Stimulated activated CD4-positive, alpha-beta T cell treated with anti-CD3 and anti-CD28 coated beads, Interleukin-1b, Interleukin-23, amount 100 ng/mL, for 48 hours (primary cell): ENCODE results near the gene VPS26B.
"Not testable (repeated sequence)": the region's sequence is repeated elsewhere in the genome, so short reads cannot be mapped to it uniquely, and the experiment has no call there.

Experiments
- DNase-seq: peaks from one replicate; pipeline ENCODE4 v3.0.0-alpha.2; 2020

The VPS26B gene

GRCh38 chr11:134223836-134224709, at the start of gene VPS26B, which contains the start of gene NCAPD3:
VPS26B (plus strand) TSS chr11:134224671; CDS start chr11:134225123, 452 bp downstream.
NCAPD3 (minus strand) TSS chr11:134223967; CDS start chr11:134223926, 41 bp downstream.
- DNase-seq = peak; percentile 96

- no peak for DNase-seq
Observed at GRCh38 chr11:134176284-134176683, 48.2 kb upstream of the VPS26B start.

GRCh38 chr11:134178032-134178674, 46.3 kb upstream of the VPS26B start:
- DNase-seq = no peak

GRCh38 chr11:134181707-134182106, 42.8 kb upstream of the VPS26B start:
- no peak for DNase-seq

- not testable (repeated sequence) for DNase-seq
Observed at GRCh38 chr11:134188092-134188491, 36.4 kb upstream of the VPS26B start.

DNA sequence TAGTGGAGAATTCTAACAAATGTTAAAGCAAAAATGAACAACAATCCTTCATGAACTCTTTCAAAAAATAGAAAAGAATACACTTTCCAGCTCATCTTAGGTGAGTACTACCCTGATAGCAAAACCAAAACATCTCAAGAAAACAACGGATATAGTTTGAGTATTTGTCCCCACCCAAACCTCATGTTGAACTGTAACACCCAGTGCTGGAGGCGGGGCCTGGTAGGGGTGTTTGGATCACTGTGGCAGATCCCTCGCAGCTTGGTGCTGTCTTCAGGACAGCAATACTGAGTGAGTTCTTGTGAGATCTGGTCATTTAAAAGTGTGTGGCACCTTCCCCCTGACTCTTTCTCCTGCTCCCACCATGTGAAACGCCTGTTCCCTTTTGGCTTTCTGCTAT, 27.7 kb upstream of the VPS26B start:
- DNase-seq = no peak

DNA sequence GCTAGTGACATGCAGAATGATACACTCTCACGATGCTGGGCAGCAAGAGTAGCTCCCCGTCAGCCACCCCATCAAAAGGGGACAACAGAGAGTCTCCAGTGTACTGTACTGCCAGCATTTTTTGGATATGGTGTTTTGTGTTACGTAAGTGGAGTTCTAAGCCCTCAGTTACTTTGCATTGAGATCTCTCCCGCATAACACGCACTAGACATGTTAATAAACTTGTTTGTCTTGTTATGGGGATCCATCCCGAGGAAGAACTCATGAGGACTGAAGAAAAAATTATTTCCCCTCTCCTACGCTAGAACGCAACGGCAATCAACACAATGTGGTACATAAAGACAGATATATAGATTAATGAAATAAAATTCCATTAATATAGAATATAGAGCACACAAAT, 24.9 kb upstream of the VPS26B start:
- DNase-seq = no peak

DNA sequence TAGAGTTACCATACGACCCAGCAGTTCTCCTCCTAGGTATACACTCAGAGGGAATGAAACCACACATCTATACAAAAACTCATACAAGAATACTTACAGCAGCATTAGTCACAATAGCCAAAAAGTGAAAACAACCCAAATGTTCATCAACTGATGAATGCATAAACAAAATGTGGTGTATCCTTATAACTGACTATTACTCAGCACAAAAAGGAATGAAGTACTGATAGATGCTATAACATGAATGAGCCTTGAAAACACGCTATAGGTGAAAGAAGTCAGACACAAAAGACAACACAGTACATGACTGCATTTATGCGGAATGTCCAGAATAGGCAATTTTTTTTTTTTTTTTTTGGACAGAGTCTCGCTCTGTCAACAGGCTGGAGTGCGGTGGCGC, 23.8 kb upstream of the VPS26B start:
- no peak for DNase-seq

DNA sequence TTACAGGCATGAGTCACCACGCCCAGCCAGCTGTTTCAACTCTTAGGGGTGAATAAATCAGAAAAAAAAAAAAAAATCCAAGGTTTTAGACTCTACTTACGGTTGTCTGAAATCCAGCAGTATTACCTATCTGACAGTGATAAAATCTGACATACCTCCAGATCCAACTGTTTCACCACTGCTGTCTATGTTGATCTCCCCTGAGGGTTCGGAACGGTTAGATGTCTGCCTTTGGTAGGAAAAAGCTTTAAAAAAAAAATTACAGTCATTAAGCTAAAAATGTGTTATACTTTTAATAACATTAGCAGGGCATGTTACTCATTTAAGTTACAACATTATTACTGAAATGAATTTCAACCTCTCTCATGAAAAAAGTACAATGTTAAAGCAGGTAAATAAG, 21.8 kb upstream of the VPS26B start:
- no peak for DNase-seq

GRCh38 chr11:134205729-134206128, 18.7 kb upstream of the VPS26B start:
- DNase-seq = no peak

DNA sequence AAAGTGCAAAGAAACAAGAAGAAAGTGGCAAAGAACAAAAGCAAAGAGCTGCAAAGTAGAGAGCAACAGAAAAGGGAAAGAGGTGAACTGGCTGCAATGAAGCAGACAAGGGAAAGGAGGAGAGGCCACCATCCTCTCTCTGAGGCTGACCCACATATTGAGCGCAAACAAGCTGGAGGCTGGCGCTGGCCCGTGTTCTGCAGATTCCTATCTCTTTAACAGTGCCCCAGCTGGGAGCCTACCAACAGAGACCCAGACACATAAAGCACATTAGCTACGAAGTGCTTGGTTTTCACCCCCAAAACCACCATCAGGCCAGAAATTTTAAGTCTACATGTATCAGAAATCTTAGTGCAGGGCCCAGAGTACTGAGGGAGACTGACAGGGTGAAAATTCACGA, 18.3 kb upstream of the VPS26B start:
- DNase-seq = no peak

DNA sequence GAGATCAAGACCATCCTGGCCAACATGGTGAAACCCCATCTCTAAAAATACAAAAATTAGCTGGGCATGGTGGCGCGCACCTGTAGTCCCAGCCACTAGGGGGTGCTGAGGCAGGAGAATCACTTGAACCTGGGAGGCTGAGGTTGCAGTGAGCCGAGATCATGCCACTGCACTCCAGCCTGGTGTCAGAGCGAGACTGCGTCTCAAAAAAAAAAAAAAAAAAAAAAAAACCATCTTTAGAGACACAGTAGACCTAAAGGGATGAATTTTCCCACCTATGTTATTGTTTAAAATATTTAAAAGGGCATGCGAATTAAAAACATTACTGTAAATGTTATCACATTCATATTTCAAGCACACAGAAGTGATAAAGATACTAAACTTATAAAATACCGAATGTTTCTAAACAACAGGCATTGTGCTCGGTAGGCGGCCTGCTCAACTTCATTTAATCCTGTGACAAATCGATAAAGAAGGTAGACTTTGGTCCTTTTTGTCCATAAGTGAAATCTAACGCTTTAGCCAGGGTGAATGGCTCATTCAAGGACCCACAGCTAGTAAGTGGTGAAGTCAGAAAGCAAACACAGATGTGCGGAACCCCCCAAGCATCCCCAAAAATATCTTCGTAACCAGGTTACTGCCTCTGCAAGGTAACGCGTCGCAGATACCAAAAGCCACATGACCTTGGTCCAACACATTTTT, 16.8 kb upstream of the VPS26B start:
- DNase-seq = peak; percentile 63

DNA sequence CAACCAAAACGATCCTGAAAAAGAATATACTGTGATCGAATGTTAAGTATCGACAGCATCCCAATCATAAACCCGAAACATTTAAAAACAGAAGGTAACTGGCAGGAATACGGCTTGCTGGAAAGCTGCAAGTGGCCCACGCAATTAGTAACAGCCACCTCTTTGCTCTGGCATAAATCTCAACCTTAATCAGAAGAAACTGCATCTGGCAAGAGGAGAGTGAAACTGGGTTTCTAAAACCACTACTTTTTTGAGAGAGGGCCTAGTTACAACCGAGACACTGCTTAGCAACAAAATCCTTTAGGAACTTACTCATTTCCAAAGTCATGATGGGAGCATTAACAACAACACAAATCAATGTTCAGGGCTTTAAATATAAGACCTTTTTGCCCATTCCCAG, 8.6 kb upstream of the VPS26B start:
- DNase-seq = no peak

DNA sequence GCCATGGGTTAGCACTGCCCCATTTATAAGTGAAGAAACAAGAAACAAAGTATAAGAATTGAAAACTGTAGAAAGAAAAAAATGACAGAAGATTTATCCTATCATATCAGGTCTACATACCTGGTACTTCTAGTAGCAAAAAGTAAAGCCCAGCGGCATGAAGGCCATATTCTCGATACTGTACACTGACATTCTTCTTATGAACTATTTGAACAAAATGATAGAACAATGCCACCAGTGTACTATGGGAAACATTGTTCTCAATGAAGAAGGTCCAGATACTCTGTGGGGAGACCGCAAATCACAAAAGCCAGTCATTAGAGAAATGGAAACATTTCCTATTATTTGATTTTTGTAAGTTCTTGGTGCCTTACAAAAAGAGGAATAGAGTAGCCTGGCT, 7.7 kb upstream of the VPS26B start:
- no peak for DNase-seq

- no peak for DNase-seq
Observed at GRCh38 chr11:134223121-134223520, 1.4 kb upstream of the VPS26B start.

DNA sequence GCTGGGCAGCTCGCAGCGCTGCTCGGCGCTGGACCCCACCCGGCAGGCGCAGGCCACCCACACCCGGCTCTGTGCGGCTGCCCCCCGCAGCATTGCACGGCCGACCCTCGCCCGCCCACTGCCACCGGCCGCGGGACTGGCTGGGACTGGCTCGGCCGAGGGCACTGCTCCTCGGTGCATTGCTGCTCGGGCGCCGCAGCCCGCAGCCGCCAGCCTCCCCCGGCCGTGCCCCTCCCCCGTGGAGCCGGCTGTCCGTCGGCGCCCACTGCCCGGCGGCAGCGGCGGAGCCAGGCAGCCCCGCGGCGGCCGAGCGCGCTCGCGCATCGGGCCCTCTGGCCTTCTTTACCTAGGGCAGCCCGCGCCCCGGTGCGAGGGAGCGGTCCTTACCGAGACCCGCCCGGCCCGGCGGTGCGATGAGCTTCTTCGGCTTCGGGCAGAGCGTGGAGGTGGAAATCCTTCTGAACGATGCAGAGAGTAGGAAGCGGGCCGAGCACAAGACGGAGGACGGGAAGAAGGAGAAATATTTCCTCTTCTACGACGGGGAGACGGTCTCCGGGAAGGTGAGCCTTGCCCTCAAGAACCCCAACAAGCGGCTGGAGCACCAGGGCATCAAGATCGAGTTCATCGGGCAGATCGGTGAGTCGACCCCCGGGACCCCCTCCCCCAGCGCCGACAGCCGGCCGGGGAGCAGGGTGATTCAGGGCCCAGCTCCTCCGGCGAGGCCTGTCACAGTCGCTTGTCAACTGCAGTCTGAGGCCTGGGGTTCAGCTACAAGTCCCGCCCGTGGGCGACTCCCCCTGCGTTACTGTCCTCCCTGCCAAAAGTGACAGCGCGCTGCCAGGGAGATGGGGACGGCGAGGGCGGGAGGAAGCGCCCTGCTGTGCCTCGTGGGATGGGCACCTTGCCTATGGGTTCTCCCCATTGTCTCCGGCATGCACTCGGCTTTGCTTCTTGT, 516 bp downstream of the VPS26B start:
- DNase-seq = peak; percentile 73

DNA sequence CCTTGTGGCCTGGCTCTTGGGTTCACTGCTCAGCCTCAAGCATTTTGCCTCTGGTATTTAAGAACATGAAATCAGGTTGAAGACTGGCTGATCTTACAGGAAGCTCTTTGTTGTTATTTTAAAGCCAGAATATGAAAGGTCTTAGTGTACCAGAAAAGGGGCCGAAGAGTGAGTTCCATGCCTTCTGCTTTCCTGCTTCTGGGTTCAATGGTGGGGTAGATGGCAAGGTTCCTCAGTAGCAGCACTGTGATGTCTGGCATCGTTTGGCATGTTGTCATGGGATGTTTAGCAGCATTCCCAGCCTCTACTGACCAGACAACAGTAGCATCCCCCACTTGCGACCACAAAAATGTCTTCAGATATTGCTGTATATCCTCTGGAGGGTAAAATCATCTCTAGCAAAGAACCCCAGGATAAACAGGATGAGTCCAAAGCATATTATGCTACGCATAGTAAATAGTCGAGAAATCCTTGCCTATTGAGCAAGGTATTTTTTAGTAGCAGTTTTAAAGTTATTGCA, 2.4 kb downstream of the VPS26B start:
- no peak for DNase-seq

DNA sequence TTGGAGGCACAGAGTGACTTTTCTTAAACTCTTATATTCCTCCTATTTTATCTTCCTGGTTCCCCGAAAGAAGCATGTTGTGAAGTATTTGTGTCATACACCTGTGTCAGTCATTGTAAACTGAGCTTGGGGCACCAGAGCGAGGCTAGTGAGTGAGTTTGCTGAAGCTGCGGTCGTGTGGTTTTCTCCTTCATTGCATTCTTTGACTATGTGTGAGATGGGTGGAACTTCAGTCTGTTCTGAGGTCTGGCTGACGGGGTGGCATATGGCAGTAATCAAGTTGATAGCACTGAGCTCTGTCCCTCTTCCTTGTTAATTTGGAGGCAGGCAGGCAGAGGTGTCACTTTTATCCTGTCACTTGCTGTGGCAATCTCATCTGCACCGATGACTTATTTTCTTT, 4.2 kb downstream of the VPS26B start:
- DNase-seq = peak; percentile 37

DNA sequence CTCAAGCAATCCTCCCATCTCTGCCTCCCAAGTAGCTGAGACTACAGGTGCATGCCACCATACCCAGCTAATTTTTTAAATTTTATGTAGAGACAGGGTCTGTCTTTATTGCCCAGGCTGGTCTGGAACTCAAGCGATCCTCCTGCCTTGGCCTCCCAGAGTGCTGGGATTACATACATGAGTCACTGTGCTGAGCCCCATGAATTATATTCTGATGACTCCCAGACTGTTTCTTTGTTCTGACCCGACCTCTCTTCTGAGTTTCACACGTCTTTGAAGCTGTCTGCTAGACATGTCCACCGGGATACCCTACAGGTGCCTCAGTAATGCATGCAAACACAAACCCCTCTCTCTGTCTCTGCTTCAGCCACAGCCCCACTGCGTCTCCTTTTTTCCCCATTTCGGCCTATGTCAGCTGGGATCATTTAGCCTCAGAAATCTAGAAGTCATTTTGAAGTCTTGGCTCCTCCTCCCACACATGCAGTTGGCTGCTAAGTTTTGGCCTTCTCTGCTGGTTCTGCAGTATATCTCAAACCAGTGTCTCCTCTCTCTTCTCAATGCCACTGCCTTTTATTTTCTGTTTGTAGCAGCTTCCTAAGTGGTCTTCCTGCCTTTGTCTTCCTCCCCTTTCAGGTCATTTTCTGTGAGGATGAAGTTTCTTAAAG, 4.8 kb downstream of the VPS26B start:
- no peak for DNase-seq

DNA sequence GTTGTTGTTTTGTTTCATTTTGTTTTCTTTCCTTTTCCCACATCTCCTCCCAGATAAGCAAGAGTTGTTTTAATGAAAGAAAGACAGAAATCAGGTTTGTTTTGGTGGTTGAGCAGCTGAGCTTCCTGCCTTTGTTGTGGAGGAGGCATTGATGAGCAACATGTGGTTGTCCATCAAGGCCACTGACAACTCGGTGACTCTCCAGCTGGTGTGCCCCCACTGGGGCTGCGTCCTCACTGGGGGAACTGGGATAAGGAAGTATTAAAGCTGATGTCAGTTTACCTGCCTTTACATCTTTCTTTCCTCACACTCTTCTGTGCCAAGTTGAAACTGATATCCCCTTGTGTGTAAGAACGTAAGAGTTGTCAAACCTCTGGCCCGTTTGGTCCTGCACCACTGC, 5.9 kb downstream of the VPS26B start:
- no peak for DNase-seq

GRCh38 chr11:134231958-134232659, 7.6 kb downstream of the VPS26B start:
- DNase-seq = no peak
